Thoracic aorta (tissue), 2 donors: Measurements from ENCODE around the gene RLN3. TPM values are rescaled to one million over a fixed set of nuclear protein-coding genes. Genes with fewer than 3 reads are reported as not detected.
A peak's percentile ranks its signal among the peaks of the same experiment; 100 is the strongest.

Experiments
- ATAC-seq: fragments of 150-250 bp; one replicate; pipeline ENCODE4 v1.8.0; 2017; ENCODE audit warnings: low read depth; ENCODE audit not compliant: insufficient number of reproducible peaks, low FRiP score
- DNase-seq: peaks from one replicate; pipeline ENCODE4 v3.0.0-alpha.2; 2020; ENCODE audit warnings: low spot score
- H3K27ac ChIP-seq, 2 donors: fragments of 200-600 bp; sonication (generic); 1 replicate in 1 of 2; 2 replicates in 1 of 2; pipeline ENCODE4 v1.5.1; 2016; ENCODE audit warnings: mild to moderate bottlenecking in 2 of 2, moderate library complexity in 2 of 2
- H3K27me3 ChIP-seq: fragments of 200-600 bp; sonication (generic); replicated peaks from 2 replicates; pipeline ENCODE4 v1.6.0; 2016; ENCODE audit warnings: mild to moderate bottlenecking; ENCODE audit not compliant: insufficient read depth
- H3K36me3 ChIP-seq: fragments of 200-600 bp; sonication (generic); one replicate; pipeline ENCODE4 v1.5.1; 2016
- H3K4me1 ChIP-seq, 2 donors: fragments of 200-600 bp; sonication (generic); 1 replicate in 1 of 2; 2 replicates in 1 of 2; pipeline versions ENCODE4 v1.5.1 to v1.6.0; 2016; ENCODE audit warnings: low read depth in 2 of 2, mild to moderate bottlenecking in 1 of 2; ENCODE audit not compliant: control insufficient read depth in 1 of 2
- H3K4me3 ChIP-seq: fragments of 200-600 bp; sonication (generic); 2 replicates; pipeline ENCODE4 v1.5.1; 2016; ENCODE audit warnings: mild to moderate bottlenecking
- H3K9me3 ChIP-seq: fragments of 200-600 bp; sonication (generic); 2 replicates; pipeline ENCODE4 v1.5.1; 2016
- total RNA-seq, 2 donors: library from RNA; depleted of rRNA; stranded (reverse); fragments of >200 nt; gene quantifications; one replicate each; pipeline versions ENCODE4 v1.1.0 to v1.2.3, GENCODE V29; 2016
- TF ChIP-seq, protein P1 (sequence below): fragments of 200-600 bp; sonication (generic); IDR thresholded peaks from one replicate; pipeline ENCODE4 v1.5.1; 2019; ENCODE audit warnings: antibody characterized with exemption

The RLN3 gene
- total RNA-seq, 2 donors from 2014 or later, result not detected

DNA sequence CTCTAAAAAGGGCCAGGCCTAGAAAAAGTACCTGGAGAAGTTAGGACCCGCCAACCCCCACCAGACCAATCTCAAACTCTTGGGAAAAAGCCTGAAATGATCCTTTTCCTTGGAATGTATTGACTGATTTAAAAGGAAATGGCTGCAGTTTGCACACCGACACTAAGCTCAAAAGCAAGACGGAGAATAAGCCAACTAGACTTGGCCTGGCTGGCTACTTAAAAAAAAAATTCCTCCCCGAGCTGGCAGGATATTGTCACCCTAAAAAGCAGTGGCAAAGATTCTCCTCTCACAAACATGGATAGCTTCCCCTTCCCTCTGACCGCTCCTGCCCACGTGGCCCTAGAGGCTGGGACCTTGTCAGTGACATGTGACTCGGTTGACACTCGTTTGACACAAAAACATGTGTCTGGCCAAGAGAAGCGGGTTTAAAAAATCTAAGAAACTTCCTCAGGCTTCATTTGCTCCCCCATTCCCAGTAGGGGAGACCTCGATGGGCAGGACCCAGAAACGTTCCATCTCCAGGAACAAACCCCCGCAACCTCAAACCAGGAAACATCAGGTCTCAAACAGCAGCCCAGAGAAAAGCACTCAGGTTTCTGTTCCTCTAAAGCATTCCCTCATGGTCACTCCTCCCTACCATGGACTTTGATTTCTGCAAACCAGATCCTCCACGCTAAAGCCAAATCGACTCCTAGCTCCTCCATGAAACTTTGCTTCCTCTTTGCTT is 23.2 kb upstream of the RLN3 start:
- no peaks in the 10 kb centered on the region for H3K36me3 ChIP-seq
- no peaks in the 10 kb centered on the region for H3K9me3 ChIP-seq
- H3K4me3 ChIP-seq, result peak overlapping the region; percentile 93
- ATAC-seq (no peak), DNase-seq (no peak)
- peak overlapping the region; percentile 99 for H3K27ac ChIP-seq
- TF ChIP-seq, protein P1, sequence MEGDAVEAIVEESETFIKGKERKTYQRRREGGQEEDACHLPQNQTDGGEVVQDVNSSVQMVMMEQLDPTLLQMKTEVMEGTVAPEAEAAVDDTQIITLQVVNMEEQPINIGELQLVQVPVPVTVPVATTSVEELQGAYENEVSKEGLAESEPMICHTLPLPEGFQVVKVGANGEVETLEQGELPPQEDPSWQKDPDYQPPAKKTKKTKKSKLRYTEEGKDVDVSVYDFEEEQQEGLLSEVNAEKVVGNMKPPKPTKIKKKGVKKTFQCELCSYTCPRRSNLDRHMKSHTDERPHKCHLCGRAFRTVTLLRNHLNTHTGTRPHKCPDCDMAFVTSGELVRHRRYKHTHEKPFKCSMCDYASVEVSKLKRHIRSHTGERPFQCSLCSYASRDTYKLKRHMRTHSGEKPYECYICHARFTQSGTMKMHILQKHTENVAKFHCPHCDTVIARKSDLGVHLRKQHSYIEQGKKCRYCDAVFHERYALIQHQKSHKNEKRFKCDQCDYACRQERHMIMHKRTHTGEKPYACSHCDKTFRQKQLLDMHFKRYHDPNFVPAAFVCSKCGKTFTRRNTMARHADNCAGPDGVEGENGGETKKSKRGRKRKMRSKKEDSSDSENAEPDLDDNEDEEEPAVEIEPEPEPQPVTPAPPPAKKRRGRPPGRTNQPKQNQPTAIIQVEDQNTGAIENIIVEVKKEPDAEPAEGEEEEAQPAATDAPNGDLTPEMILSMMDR, result no peak
- H3K4me1 ChIP-seq, result peaks cover 20 to 35% of the 10 kb centered on the region in 2 donors
- no peaks in the 10 kb centered on the region for H3K27me3 ChIP-seq

DNA sequence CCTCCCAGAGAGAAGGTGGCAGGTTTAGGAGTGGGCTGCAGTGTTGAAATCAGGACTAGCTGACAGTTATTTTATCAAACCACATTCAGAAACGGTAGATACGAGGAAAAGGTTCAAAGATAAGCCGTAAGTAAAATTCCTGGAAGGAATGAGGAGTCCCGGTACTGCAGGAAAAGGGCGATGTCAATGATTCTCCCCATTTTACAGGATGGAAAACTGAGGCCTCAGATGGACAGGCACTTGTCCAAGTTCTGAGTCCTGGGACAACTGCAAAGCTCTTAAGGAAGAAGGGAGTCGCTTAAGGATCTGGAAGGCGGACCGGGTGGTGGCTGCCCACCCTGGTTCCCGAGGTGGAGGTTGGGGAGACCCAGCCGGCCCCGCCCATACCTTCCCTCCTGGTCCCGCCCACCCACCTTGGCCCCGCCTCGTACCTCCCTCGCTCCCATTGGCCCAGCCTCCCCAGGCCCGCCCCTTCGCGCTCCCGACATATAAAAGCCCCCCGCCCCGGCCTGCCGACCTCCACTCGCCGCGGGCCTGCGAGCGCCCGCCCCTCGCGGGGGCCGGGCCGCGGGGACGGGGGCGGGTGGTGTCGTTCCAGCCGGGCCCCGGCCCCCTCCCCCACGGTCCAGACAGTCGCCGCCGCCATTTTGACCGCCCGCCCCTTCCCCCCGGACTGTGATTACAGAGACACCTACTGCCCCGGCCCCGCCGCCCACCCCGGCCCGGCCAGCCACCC is 22.4 kb upstream of the RLN3 start:
- Histone ChIP-seq H3K9me3 (no peaks in the 10 kb centered on the region), H3K4me3 (peak overlapping the region; percentile 93), H3K27ac (peak overlapping the region; percentile 99), H3K27me3 (no peaks in the 10 kb centered on the region), H3K4me1 (peaks cover 20 to 35% of the 10 kb centered on the region in 2 donors), H3K36me3 (no peaks in the 10 kb centered on the region)
- DNase-seq (peak; percentile 72), ATAC-seq (peak; percentile 54)
- TF ChIP-seq, protein P1, result no peak

DNA sequence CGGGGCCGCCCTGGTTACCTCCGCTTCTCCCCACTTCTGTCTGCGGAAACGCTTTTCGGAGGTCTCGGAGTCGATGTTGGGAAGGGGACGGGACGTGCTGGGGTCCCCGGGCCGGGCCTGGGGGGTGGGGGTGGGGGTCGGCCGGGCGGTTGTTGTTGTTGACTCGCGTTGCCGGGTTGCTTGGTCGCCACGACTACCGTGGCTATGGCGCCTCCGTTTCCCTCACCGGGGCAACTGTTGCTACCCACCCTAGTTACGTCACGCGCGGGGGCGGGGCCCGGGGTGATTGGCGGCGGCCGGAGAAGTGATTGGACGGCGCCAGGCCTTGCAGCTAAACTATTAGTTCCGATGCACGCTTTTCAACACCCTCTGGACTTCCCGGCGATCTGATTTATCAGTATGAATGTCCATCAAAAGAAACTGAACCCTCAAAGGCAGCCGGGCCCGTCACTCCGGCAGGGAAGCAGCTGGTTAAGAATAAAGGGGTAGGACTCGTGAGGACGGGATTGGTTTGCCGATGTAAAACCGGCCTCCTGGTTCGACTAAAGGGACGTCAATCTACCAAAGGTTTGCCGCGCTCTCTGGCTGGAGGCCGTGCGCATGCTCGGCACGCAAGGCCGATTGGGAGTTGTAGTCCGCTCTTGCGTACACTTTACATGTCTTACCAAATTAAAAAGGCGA is 21.7 kb upstream of the RLN3 start, which contains the start of gene RFX1:
TSS of gene RFX1 (minus strand) at position 236 of the 681 bp plus-strand sequence. CDS start 12,477 bp downstream, outside the sequence.
- DNase-seq (peak; percentile 99), ATAC-seq (peak; percentile 93)
- H3K27me3 ChIP-seq, result no peaks in the 10 kb centered on the region

DNA sequence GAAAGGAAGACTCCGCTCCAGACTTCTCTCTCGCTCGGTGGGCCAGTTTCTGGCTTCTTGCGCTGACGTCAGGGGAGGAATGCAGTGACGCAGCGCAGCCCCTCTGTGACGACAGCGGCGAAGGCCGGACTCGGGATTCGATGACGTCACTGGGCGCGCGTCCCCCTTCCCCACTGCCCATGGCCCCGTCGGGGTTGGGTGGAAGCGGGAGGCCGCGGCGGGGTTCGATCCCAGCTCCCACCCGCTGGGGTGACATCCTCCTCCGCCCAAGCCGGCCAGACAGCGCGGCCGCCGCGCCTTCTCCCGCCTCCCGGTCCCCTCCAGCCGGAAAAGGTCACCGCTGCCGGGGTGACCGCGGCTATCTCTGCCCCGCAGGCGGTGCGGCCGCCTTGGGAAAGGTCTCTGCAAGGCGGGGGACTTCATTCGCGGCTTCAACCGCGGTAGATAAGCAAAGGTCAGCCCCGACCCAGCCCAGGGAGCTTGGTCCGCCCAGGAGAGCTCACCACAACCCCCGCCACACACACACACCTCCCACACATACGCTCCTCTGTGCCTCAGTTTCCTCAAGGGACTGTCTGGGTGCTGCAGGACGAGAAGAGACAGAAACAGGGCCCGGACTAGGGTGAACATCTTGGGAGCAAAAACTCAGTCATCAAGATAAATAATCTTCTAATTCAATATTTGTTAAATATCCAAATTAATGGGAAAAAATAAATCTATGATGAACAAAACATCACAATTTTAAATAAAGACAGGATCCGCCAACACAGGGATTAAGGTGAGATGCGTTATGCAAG is 21.0 kb upstream of the RLN3 start:
- H3K4me1 ChIP-seq, result peaks cover 20 to 35% of the 10 kb centered on the region in 2 donors
- peak overlapping the region; percentile 93 for H3K4me3 ChIP-seq
- no peaks in the 10 kb centered on the region for H3K27me3 ChIP-seq
- H3K36me3 ChIP-seq, result no peaks in the 10 kb centered on the region
- TF ChIP-seq, protein P1, result no peak
- ATAC-seq (peak; percentile 30), DNase-seq (no peak)
- H3K9me3 ChIP-seq, result no peaks in the 10 kb centered on the region
- H3K27ac ChIP-seq, result peak overlapping the region; percentile 92 to 99

More for the DNA sequence above, 21.7 kb upstream of the RLN3 start, which contains the start of gene RFX1:
- no peaks in the 10 kb centered on the region for H3K9me3 ChIP-seq
- H3K27ac ChIP-seq, result peak within 1 kb of the TSS; percentile 99
- peak within 1 kb of the TSS; percentile 93 for H3K4me3 ChIP-seq
- no peaks in the 10 kb centered on the region for H3K36me3 ChIP-seq
- TF ChIP-seq, protein P1, result no peak
- peaks cover 20 to 35% of the 10 kb centered on the region in 2 donors for H3K4me1 ChIP-seq
